22Rv1 (cell line): ENCODE results near the gene OTOP2.

Experiments used
- CTCF ChIP-seq: fragments of 450-650 bp; IDR thresholded peaks from 2 replicates; pipeline ENCODE4 v1.5.1; 2017; ENCODE audit warnings: mild to moderate bottlenecking
- ZFX ChIP-seq: fragments of 450-650 bp; IDR thresholded peaks from 2 replicates; pipeline ENCODE4 v1.6.1; 2017; ENCODE audit warnings: antibody characterized with exemption, borderline replicate concordance

- TF ChIP-seq CTCF: no peak
- TF ChIP-seq ZFX: no peak
Measured at GRCh38 chr17:74935585-74936469, 11.8 kb downstream of the OTOP2 start, which contains the start of gene OTOP3.
